HEK293 (cell line): ENCODE results near the gene TSPAN9.

Source experiments
- CTCF ChIA-PET: fragments of 350-600 bp; formaldehyde crosslinking; extraction: SDS; loops from one replicate; lab custom pipeline; 2021; ENCODE audit warnings: antibody characterized with exemption; lab: Yijun Ruan, JAX
- POLR2A ChIA-PET: fragments of 300-600 bp; formaldehyde crosslinking; extraction: SDS; loops from one replicate; lab custom pipeline; 2020; ENCODE audit warnings: antibody characterized with exemption, inconsistent platforms; lab: Yijun Ruan, JAX
- H3K27ac ChIP-seq: fragments of 200-500 bp; sonication (Bioruptor generic); 2 replicates; pipeline ENCODE4 v1.5.1; 2014; ENCODE audit warnings: low read depth, low read length, control low read depth, inconsistent platforms; ENCODE audit errors: extremely low read depth
- H3K36me3 ChIP-seq, 2 experiments: fragments of 200-500 bp in 1 of 2; sonication (Bioruptor generic) in 1 of 2; 1 replicate in 1 of 2; 2 replicates in 1 of 2; pipeline ENCODE4 v1.5.1; 2014 to 2017; ENCODE audit warnings: inconsistent platforms in 2 of 2, low read length in 2 of 2; ENCODE audit not compliant: control insufficient read depth in 2 of 2, insufficient read depth in 1 of 2
- H3K4me1 ChIP-seq: fragments of 200-500 bp; sonication (Bioruptor generic); 2 replicates; pipeline ENCODE4 v1.5.1; 2014; ENCODE audit warnings: mild to moderate bottlenecking, low read length, inconsistent platforms; ENCODE audit not compliant: control insufficient read depth, insufficient read depth
- H3K4me3 ChIP-seq: 2 replicates; pipeline ENCODE4 v1.5.1; 2011; ENCODE audit warnings: low read depth, mild to moderate bottlenecking, control low read depth, low read length, moderate library complexity
- H3K9me3 ChIP-seq: fragments of 200-500 bp; sonication (Bioruptor generic); 2 replicates; pipeline ENCODE4 v1.5.1; 2014; ENCODE audit warnings: low read depth, low read length, inconsistent platforms; ENCODE audit not compliant: control insufficient read depth, insufficient read depth
- CTCF ChIP-seq: fragments of 450-650 bp; formaldehyde crosslinking; IDR thresholded peaks from 2 replicates; pipeline ENCODE4 v1.5.1; 2016; ENCODE audit warnings: missing biosample characterization, missing genetic modification characterization
- EGR2 ChIP-seq: fragments of 450-650 bp; formaldehyde crosslinking; IDR thresholded peaks from 2 replicates; pipeline ENCODE4 v1.5.1; 2016; ENCODE audit warnings: low read depth, missing biosample characterization, missing genetic modification characterization
- KLF8 ChIP-seq: fragments of 450-650 bp; formaldehyde crosslinking; IDR thresholded peaks from 2 replicates; pipeline ENCODE4 v1.5.1; 2016; ENCODE audit warnings: missing biosample characterization, missing genetic modification characterization
- MEIS1 ChIP-seq: sonication (generic); formaldehyde crosslinking; IDR thresholded peaks from 2 replicates; pipeline ENCODE4 v1.8.1; 2022; ENCODE audit warnings: missing genetic modification reagents, mild to moderate bottlenecking, borderline replicate concordance
- PRDM10 ChIP-seq: fragments of 450-650 bp; formaldehyde crosslinking; IDR thresholded peaks from 2 replicates; pipeline ENCODE4 v1.5.1; 2016; ENCODE audit warnings: missing biosample characterization, missing genetic modification characterization
- REPIN1 ChIP-seq: fragments of 450-650 bp; formaldehyde crosslinking; IDR thresholded peaks from 2 replicates; pipeline ENCODE4 v1.5.1; 2017; ENCODE audit warnings: missing biosample characterization, missing genetic modification characterization, low read depth
- ZBTB17 ChIP-seq: fragments of 450-650 bp; formaldehyde crosslinking; IDR thresholded peaks from 2 replicates; pipeline ENCODE4 v1.5.1; 2016; ENCODE audit warnings: missing biosample characterization, missing genetic modification characterization
- ZFHX2 ChIP-seq: fragments of 450-650 bp; formaldehyde crosslinking; conservative IDR thresholded peaks from 2 replicates; pipeline ENCODE4 v1.5.1; 2016; ENCODE audit warnings: missing biosample characterization, missing genetic modification characterization
- ZFP3 ChIP-seq: fragments of 450-650 bp; formaldehyde crosslinking; IDR thresholded peaks from 2 replicates; pipeline ENCODE4 v1.5.1; 2016; ENCODE audit warnings: low read depth, missing biosample characterization, missing genetic modification characterization
- ZNF10 ChIP-seq: fragments of 450-650 bp; formaldehyde crosslinking; IDR thresholded peaks from 2 replicates; pipeline ENCODE4 v1.5.1; 2017; ENCODE audit warnings: missing biosample characterization, missing genetic modification characterization
- ZNF114 ChIP-seq: fragments of 450-650 bp; formaldehyde crosslinking; IDR thresholded peaks from 2 replicates; pipeline ENCODE4 v1.5.0; 2017; ENCODE audit warnings: missing biosample characterization, missing genetic modification characterization
- ZNF121 ChIP-seq: fragments of 450-650 bp; formaldehyde crosslinking; IDR thresholded peaks from 2 replicates; pipeline ENCODE4 v1.5.1; 2016; ENCODE audit warnings: missing biosample characterization, missing genetic modification characterization
- ZNF23 ChIP-seq: fragments of 450-650 bp; formaldehyde crosslinking; IDR thresholded peaks from 2 replicates; pipeline ENCODE4 v1.5.1; 2016; ENCODE audit warnings: missing biosample characterization, missing genetic modification characterization, borderline replicate concordance
- ZNF248 ChIP-seq: fragments of 450-650 bp; formaldehyde crosslinking; IDR thresholded peaks from 2 replicates; pipeline ENCODE4 v1.5.1; 2017; ENCODE audit warnings: missing biosample characterization, missing genetic modification characterization
- ZNF274 ChIP-seq, 2 experiments: fragments of 200-500 bp in 1 of 2; fragments of 450-650 bp in 1 of 2; sonication (Bioruptor generic) in 1 of 2; formaldehyde crosslinking in 1 of 2; IDR thresholded peaks; 2 replicates each; pipeline versions ENCODE4 v1.5.1 to v1.6.1; 2014 to 2016; ENCODE audit warnings: borderline replicate concordance in 1 of 2, inconsistent platforms in 1 of 2, low read length in 1 of 2, missing biosample characterization in 1 of 2, missing genetic modification characterization in 1 of 2
- ZNF416 ChIP-seq: fragments of 450-650 bp; formaldehyde crosslinking; IDR thresholded peaks from 2 replicates; pipeline ENCODE4 v1.5.1; 2016; ENCODE audit warnings: missing biosample characterization, missing genetic modification characterization
- ZNF449 ChIP-seq: fragments of 450-650 bp; formaldehyde crosslinking; IDR thresholded peaks from 2 replicates; pipeline ENCODE4 v1.5.1; 2017; ENCODE audit warnings: missing biosample characterization, mild to moderate bottlenecking, missing genetic modification characterization, moderate library complexity
- ZNF510 ChIP-seq: fragments of 450-650 bp; formaldehyde crosslinking; IDR thresholded peaks from 2 replicates; pipeline ENCODE4 v1.5.1; 2018; ENCODE audit warnings: mild to moderate bottlenecking, missing genetic modification characterization, missing biosample characterization; ENCODE audit not compliant: insufficient replicate concordance
- ZNF513 ChIP-seq: fragments of 450-650 bp; IDR thresholded peaks from 2 replicates; pipeline ENCODE4 v1.5.1; 2018; ENCODE audit warnings: missing biosample characterization, missing genetic modification characterization
- ZNF600 ChIP-seq: fragments of 450-650 bp; formaldehyde crosslinking; IDR thresholded peaks from 2 replicates; pipeline ENCODE4 v1.5.1; 2016; ENCODE audit warnings: missing biosample characterization, missing genetic modification characterization
- ZNF660 ChIP-seq: fragments of 450-650 bp; IDR thresholded peaks from 2 replicates; pipeline ENCODE4 v1.5.1; 2018; ENCODE audit warnings: missing biosample characterization, mild to moderate bottlenecking, missing genetic modification characterization
- ZNF76 ChIP-seq: fragments of 450-650 bp; formaldehyde crosslinking; IDR thresholded peaks from 2 replicates; pipeline ENCODE4; 2016; ENCODE audit warnings: low read depth, missing biosample characterization, missing genetic modification characterization, borderline replicate concordance
- ZSCAN16 ChIP-seq: fragments of 450-650 bp; formaldehyde crosslinking; IDR thresholded peaks from 2 replicates; pipeline ENCODE4 v1.5.1; 2016; ENCODE audit warnings: missing biosample characterization, missing genetic modification characterization
- ZSCAN5A ChIP-seq: fragments of 450-650 bp; formaldehyde crosslinking; IDR thresholded peaks from 2 replicates; pipeline ENCODE4 v1.5.1; 2016; ENCODE audit warnings: missing biosample characterization, missing genetic modification characterization

TSPAN9 gene

GRCh38 chr12:3033539-3033867 lies 43.7 kb upstream of the TSPAN9 start:
- ChIA-PET CTCF (interaction anchor here (1.0 to 2.6 kb wide), 13 partner anchors 8 to 237 kb away, joined by 3 to 34 read pairs (median 5); partner anchors contain the start of gene TULP3), POLR2A (interaction anchor here (1.2 kb wide), 1 partner anchor 148 kb away, joined by 3 read pairs; no protein-coding TSS in a partner anchor)
- Histone ChIP-seq H3K36me3 (peaks cover 0 to 14% of the 10 kb centered on the region in 2 experiments; a peak in 2 of 3 replicates), H3K27ac (no peak overlapping the region), H3K4me1 (no peaks in the 10 kb centered on the region), H3K9me3 (no peaks in the 10 kb centered on the region), H3K4me3 (no peak overlapping the region)
- no peak for TF ChIP-seq ZNF449 (tag by site-specific recombination)
- TF ChIP-seq ZNF76, result no peak
- TF ChIP-seq ZNF416 (tag by site-specific recombination), result no peak
- no peak for TF ChIP-seq ZNF600
- no peak for TF ChIP-seq ZNF121 (tag by site-specific recombination)
- TF ChIP-seq MEIS1 (CRISPR knock-in tag), result no peak

GRCh38 chr12:3034067-3034750 lies 43.0 kb upstream of the TSPAN9 start:
- Histone ChIP-seq H3K4me3 (no peak overlapping the region), H3K36me3 (peaks cover 0 to 18% of the 10 kb centered on the region in 2 experiments; a peak in 2 of 3 replicates), H3K9me3 (no peaks in the 10 kb centered on the region), H3K27ac (no peak overlapping the region), H3K4me1 (no peaks in the 10 kb centered on the region)
- CTCF ChIA-PET, result interaction anchor here (0.6 to 2.6 kb wide), 28 partner anchors 9 to 343 kb away, joined by 3 to 34 read pairs (median 4); partner anchors contain the start of gene TULP3
- POLR2A ChIA-PET, result interaction anchor here (1.0 to 1.6 kb wide), 3 partner anchors 144 to 157 kb away, joined by 3 read pairs; partner anchors contain the start of genes FOXM1, RHNO1 and TULP3
- TF ChIP-seq PRDM10 (tag by site-specific recombination) (0 out of 2 replicates have a peak, but pooled peaks have one; percentile 31), ZBTB17 (tag by site-specific recombination) (peak; percentile 67), ZNF10 (tag by site-specific recombination) (peak; percentile 60; the same call in 1 of the 2 replicates), CTCF (tag by site-specific recombination) (peak; percentile 78), ZNF660 (peak; percentile 85), ZNF274 (IDR thresholded peaks at IDR 0.05; ENCODE audit: low read length) (no peak), ZNF274 (tag by site-specific recombination; IDR thresholded peaks at IDR 0.05; ENCODE audit: borderline replicate concordance) (no peak), ZSCAN5A (tag by site-specific recombination) (no peak), ZNF513 (tag by site-specific recombination) (no peak), ZNF510 (tag by site-specific recombination) (no peak), ZFP3 (tag by site-specific recombination) (no peak), ZNF248 (tag by site-specific recombination) (no peak), EGR2 (tag by site-specific recombination) (no peak), ZFHX2 (0 out of 2 replicates have a peak, but pooled peaks have one; percentile 12), ZSCAN16 (tag by site-specific recombination) (no peak), KLF8 (tag by site-specific recombination) (no peak), ZNF23 (tag by site-specific recombination) (no peak), REPIN1 (tag by site-specific recombination) (no peak), ZNF114 (no peak)
